ENCODE data around the gene DENND4A. TPM values are rescaled to one million over a fixed set of nuclear protein-coding genes. Genes with fewer than 3 reads are reported as not detected.

DENND4A gene
- total RNA-seq, 1 experiment from 2014 or later: 10.4 TPM

Small RNA genes lying within 50 kb of the gene (small RNA-seq; reads per million reads assigned to genes)
- gene MIR4511: 0 to 0.29 reads per million in 2 experiments
- gene SNORD13E: 0.02 to 0.05 reads per million in 2 experiments

Other genes with a start within 250 kb of the DENND4A start
- gene INTS14, start 181.2 kb downstream of the DENND4A start, total RNA-seq (2014; rRNA removed; shearing (Covaris generic)): 24.7 and 27.3 TPM in 2 replicates
- gene SLC24A1, start 170.4 kb downstream of the DENND4A start, total RNA-seq (2014; rRNA removed; shearing (Covaris generic)): 7.0 and 7.4 TPM in 2 replicates
- 283 TPM in 2 replicates for gene RAB11A, start 77.2 kb upstream of the DENND4A start, total RNA-seq (2014; rRNA removed; shearing (Covaris generic))

All from SK-MEL-5 (cell line).